Body of pancreas (tissue), 4 donors: Measurements from ENCODE around the gene DUOXA2. TPM values are rescaled to one million over a fixed set of nuclear protein-coding genes. Genes with fewer than 3 reads are reported as not detected.

Source experiments
- ATAC-seq: fragments of 150-250 bp; one replicate; pipeline ENCODE4 v1.9.1; 2016
- DNase-seq, 4 donors: peaks; one replicate each; pipeline ENCODE4 v3.0.0-alpha.2; 2019
- H3K27ac ChIP-seq, 4 donors: fragments of 200-600 bp; sonication (generic); 1 replicate in 3 of 4; 2 replicates in 1 of 4; pipeline versions ENCODE4 v1.5.1 to v1.6.1; 2016 to 2019; ENCODE audit warnings: mild to moderate bottlenecking in 1 of 4, mixed read lengths in 1 of 4, moderate library complexity in 1 of 4
- H3K27me3 ChIP-seq, 2 donors: fragments of 200-600 bp; sonication (generic); one replicate each; pipeline ENCODE4 v1.6.0; 2016; ENCODE audit warnings: mild to moderate bottlenecking in 1 of 2
- H3K36me3 ChIP-seq, 2 donors: fragments of 200-600 bp; sonication (generic); replicated peaks in 1 of 2; 2 replicates each; pipeline ENCODE4 v1.5.1; 2016; ENCODE audit warnings: low read depth in 2 of 2; ENCODE audit not compliant: insufficient read depth in 1 of 2
- H3K4me1 ChIP-seq: fragments of 200-600 bp; sonication (generic); one replicate; pipeline ENCODE4 v1.6.0; 2016
- H3K4me3 ChIP-seq, 2 donors: fragments of 200-600 bp; sonication (generic); 1 replicate in 1 of 2; 2 replicates in 1 of 2; pipeline ENCODE4 v1.5.1; 2016 to 2019
- H3K9me3 ChIP-seq, 3 donors: fragments of 200-600 bp; sonication (generic); 1 replicate in 2 of 3; 2 replicates in 1 of 3; pipeline ENCODE4 v1.5.1; 2016
- POLR2A ChIP-seq, 3 donors: fragments of 450-650 bp; IDR thresholded peaks; one replicate each; pipeline ENCODE4 v1.6.1; 2016; ENCODE audit warnings: antibody characterized with exemption in 3 of 3, mild to moderate bottlenecking in 2 of 3
- WGBS, 2 donors: methylation state at CpG; one replicate each; pipeline ENCODE4 v1.1.5; 2017; 5-methylcytosine and 5-hydroxymethylcytosine counted together
- intact Hi-C: fragments of 100-400 bp; cut with DNase I; formaldehyde crosslinking; loops from one replicate; pipeline ENCODE4 v1.15.1; 2023
- total RNA-seq, 2 donors: library from RNA; depleted of rRNA; stranded (reverse); fragments of >200 nt; gene quantifications; one replicate each; pipeline ENCODE4 v1.1.0, GENCODE V29; 2016
- TF ChIP-seq, protein P1 (sequence below), 7 experiments: fragments of 450-650 bp in 4 of 7; fragments of 200-600 bp in 3 of 7; sonication (generic) in 3 of 7; IDR thresholded peaks; one replicate each; pipeline ENCODE4 v1.5.1; 2016 to 2019; ENCODE audit warnings: antibody characterized with exemption in 7 of 7

DUOXA2 gene
- total RNA-seq, 2 donors from 2014 or later, result not detected

DNA sequence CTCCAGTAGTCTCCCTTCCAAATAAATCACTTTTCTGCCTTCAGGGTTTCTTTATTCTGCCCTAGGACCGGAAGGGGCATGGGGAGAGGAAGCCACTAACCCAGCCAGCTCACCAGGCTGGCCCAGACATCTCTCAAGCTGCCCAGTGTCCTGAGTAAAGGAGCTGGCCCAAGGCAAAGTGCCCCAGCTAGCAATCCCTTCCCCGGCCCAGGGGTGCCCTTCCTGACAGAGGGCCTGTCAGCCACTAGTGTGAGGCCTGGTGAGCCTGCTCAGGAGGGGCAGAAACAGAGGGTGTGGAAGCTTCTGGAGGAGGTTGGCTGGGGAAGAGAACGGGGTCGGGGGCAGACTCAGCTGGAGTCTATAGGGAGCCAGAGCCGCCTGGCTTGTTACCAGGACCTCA, 51.4 kb downstream of the DUOXA2 start:
- Histone ChIP-seq H3K4me1 (peaks cover 29% of the 10 kb centered on the region), H3K27ac (no peak overlapping the region), H3K36me3 (no peaks in the 10 kb centered on the region), H3K9me3 (no peaks in the 10 kb centered on the region), H3K27me3 (no peaks in the 10 kb centered on the region), H3K4me3 (no peak overlapping the region)
- TF ChIP-seq, protein P1, sequence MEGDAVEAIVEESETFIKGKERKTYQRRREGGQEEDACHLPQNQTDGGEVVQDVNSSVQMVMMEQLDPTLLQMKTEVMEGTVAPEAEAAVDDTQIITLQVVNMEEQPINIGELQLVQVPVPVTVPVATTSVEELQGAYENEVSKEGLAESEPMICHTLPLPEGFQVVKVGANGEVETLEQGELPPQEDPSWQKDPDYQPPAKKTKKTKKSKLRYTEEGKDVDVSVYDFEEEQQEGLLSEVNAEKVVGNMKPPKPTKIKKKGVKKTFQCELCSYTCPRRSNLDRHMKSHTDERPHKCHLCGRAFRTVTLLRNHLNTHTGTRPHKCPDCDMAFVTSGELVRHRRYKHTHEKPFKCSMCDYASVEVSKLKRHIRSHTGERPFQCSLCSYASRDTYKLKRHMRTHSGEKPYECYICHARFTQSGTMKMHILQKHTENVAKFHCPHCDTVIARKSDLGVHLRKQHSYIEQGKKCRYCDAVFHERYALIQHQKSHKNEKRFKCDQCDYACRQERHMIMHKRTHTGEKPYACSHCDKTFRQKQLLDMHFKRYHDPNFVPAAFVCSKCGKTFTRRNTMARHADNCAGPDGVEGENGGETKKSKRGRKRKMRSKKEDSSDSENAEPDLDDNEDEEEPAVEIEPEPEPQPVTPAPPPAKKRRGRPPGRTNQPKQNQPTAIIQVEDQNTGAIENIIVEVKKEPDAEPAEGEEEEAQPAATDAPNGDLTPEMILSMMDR (IDR thresholded peaks at IDR 0.05), result no peak
- no peak for TF ChIP-seq POLR2A (IDR thresholded peaks at IDR 0.05)
- intact Hi-C loops, result no loop called here
- DNase-seq (no peak), ATAC-seq (no peak)
- WGBS, 2 donors, result 73 to 77% methylated on average over 5 of the region's 5 CpGs

DNA sequence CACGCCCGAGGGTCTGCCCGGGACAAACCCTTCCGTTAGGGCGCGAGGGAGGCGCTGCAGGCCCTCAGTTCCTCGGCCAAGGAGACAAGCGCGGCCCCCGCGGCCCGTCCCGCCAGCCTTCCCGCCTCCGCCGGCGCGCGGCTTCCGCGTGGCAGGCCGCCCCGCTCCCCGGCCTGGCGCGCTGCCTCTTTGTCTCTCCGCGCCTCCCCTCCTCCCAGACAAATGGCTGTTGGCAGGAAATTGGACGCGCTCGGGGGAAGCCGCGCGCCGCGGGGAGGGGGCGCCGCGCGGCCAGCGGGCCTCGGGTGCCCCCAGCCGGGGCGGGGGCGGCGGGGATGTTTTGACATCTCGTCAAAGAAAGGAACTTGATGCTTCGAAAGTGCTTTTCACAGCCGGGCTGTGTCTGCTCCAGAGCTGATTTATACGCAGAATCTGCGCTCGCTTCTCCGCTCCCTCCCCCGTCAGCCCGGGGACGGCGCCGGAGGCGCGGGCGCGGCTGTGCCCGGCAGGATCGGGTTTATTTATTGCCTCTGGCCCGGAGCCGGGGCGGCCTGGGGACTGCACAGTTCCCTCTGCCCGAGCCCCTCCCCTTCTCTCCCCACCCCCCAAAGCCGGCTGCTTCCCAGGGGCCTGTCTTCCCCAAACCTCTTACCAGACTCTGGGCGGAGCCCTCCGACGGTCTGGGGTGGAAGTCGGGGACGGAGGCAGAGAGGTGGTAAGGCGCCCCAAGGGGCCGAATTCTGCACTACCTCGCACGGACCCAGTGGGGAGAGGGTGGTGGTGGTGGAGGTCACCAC, 52.9 kb downstream of the DUOXA2 start:
- TF ChIP-seq POLR2A (IDR thresholded peaks at IDR 0.05), result peak; percentile 19 to 77 (median 77)
- TF ChIP-seq, protein P1 (IDR thresholded peaks at IDR 0.05), result peak; percentile 63 to 78 (median 74)
- 0 to 1% methylated on average over 25 to 74 of the region's 79 CpGs for WGBS, 2 donors
- peak; percentile 84 to 90 (median 86) for DNase-seq
- peak overlapping the region; percentile 63 to 96 (median 94) for H3K27ac ChIP-seq
- no peaks in the 10 kb centered on the region for H3K36me3 ChIP-seq
- H3K4me1 ChIP-seq, result peaks cover 29% of the 10 kb centered on the region
- no peaks in the 10 kb centered on the region for H3K9me3 ChIP-seq
- intact Hi-C loops, result no loop called here
- H3K27me3 ChIP-seq, result no peaks in the 10 kb centered on the region
- ATAC-seq, result peak; percentile 87
- peak overlapping the region; percentile 34 to 54 for H3K4me3 ChIP-seq

DNA sequence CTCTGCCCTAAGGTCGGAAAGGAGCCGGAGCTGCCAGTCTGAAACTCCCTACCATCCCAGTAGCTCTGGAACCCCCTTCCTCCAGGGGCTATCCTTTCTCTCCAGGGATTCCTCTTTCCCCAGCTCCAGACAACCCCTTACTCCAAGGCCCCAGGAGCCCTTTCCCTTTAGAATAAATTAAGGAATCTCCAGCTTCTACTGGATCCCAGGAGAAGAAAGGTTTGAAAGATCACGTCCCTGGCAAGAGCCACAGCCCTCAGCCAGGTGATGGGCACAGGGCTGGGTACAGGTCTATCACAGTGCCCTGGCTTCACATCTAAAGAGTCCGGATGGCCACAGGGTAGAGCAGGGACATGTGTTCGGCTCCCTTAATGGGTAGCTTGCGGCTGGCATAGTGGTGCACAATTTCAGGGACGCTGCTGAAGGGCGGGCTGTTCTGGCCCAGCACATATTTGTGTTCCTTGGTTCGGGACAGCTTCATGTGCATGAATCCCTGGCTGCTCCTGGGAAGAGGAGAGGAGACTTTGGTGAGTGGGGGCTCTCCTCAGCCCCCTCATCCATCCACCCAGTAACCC, 53.6 kb downstream of the DUOXA2 start:
- no peak for DNase-seq
- Histone ChIP-seq H3K27ac (peak overlapping the region; percentile 63 to 96 (median 94)), H3K36me3 (no peaks in the 10 kb centered on the region), H3K4me1 (peaks cover 27% of the 10 kb centered on the region), H3K9me3 (no peaks in the 10 kb centered on the region), H3K27me3 (no peaks in the 10 kb centered on the region), H3K4me3 (peak overlapping the region in 1 of 2 donors; percentile 34)
- intact Hi-C loops, result no loop called here
- TF ChIP-seq, protein P1 (IDR thresholded peaks at IDR 0.05), result peak in 1 of 7 experiments; percentile 1
- TF ChIP-seq POLR2A (IDR thresholded peaks at IDR 0.05), result no peak
- WGBS, 2 donors, result 0 to 67% methylated on average over 2 to 9 of the region's 9 CpGs
- peak; percentile 1 for ATAC-seq

Other genes starting within 250 kb of the DUOXA2 start
- not detected for gene TERB2, start 157.6 kb upstream of the DUOXA2 start, total RNA-seq
- gene SORD, start 91.1 kb upstream of the DUOXA2 start, total RNA-seq, result 10 to 100 TPM in 1 of 2 donors, 1 to 10 TPM in 1; 9.3 to 18.1 TPM
- under 1 TPM; under 0.01 to 0.26 TPM for gene DUOX2, start 154 bp upstream of the DUOXA2 start, total RNA-seq
- gene DUOXA1, start 15.6 kb downstream of the DUOXA2 start, total RNA-seq, result not detected
- gene DUOX1, start 15.7 kb downstream of the DUOXA2 start, total RNA-seq, result under 1 TPM; 0.26 to 0.66 TPM
- gene SHF, start 73.6 kb downstream of the DUOXA2 start, total RNA-seq, result 1 to 10 TPM; 2.0 to 2.9 TPM
- gene SLC28A2, start 137.9 kb downstream of the DUOXA2 start, total RNA-seq, result 1 to 10 TPM in 1 of 2 donors, not detected in 1; 2.3 TPM